Tibial nerve (tissue), 4 donors: ENCODE measurements around the gene SOX14. TPM values are rescaled to one million over a fixed set of nuclear protein-coding genes. Genes with fewer than 3 reads are reported as not detected.

Experiments
- DNase-seq, 2 donors: peaks; one replicate each; pipeline ENCODE4 v3.0.0-alpha.2; 2019; ENCODE audit warnings: low spot score in 2 of 2
- H3K27ac ChIP-seq, 4 donors: fragments of 200-600 bp; sonication (generic) in 3 of 4; one replicate each; pipeline ENCODE4 v1.5.1; 2017 to 2019; ENCODE audit warnings: mild to moderate bottlenecking in 1 of 4
- H3K27me3 ChIP-seq, 2 donors: fragments of 200-600 bp; sonication (generic) in 1 of 2; one replicate each; pipeline versions ENCODE4 v1.5.1 to v1.6.0; 2017 to 2019
- H3K36me3 ChIP-seq, 3 donors: fragments of 200-600 bp; sonication (generic); one replicate each; pipeline ENCODE4 v1.5.1; 2018 to 2019
- H3K4me1 ChIP-seq, 4 donors: fragments of 200-600 bp; sonication (generic) in 3 of 4; one replicate each; pipeline ENCODE4 v1.5.1; 2017 to 2019
- H3K4me3 ChIP-seq, 4 donors: fragments of 200-600 bp; sonication (generic) in 3 of 4; one replicate each; pipeline ENCODE4 v1.5.1; 2017 to 2019; ENCODE audit warnings: mild to moderate bottlenecking in 1 of 4, moderate library complexity in 1 of 4
- H3K9me3 ChIP-seq, 4 donors: fragments of 200-600 bp; sonication (generic) in 3 of 4; one replicate each; pipeline ENCODE4 v1.5.1; 2017 to 2019
- EP300 ChIP-seq, 2 donors: sonication (generic); formaldehyde crosslinking; IDR thresholded peaks; one replicate each; pipeline ENCODE4 v1.6.1; 2017; ENCODE audit warnings: antibody characterized with exemption in 2 of 2, mild to moderate bottlenecking in 1 of 2
- POLR2A ChIP-seq, 2 donors: fragments of 450-650 bp; IDR thresholded peaks; one replicate each; pipeline ENCODE4 v1.6.1; 2017; ENCODE audit warnings: antibody characterized with exemption in 2 of 2, mild to moderate bottlenecking in 2 of 2, moderate library complexity in 2 of 2
- WGBS, 2 donors: methylation state at CpG; one replicate each; pipeline ENCODE4 v1.1.5; 2018; 5-methylcytosine and 5-hydroxymethylcytosine counted together
- total RNA-seq, 4 donors: library from RNA; depleted of rRNA; stranded (reverse); fragments of >200 nt; gene quantifications; one replicate each; pipeline ENCODE4 v1.1.0, GENCODE V29; 2016
- TF ChIP-seq, protein P1 (sequence below), 5 experiments: fragments of 200-600 bp in 3 of 5; fragments of 450-650 bp in 2 of 5; sonication (generic) in 3 of 5; IDR thresholded peaks; one replicate each; pipeline ENCODE4 v1.5.1; 2016 to 2019; ENCODE audit warnings: antibody characterized with exemption in 5 of 5, mild to moderate bottlenecking in 3 of 5, moderate library complexity in 2 of 5

Gene SOX14
- total RNA-seq, 4 donors from 2014 or later: not detected

- Histone ChIP-seq H3K4me3 (no peak overlapping the region), H3K4me1 (no peaks in the 10 kb centered on the region), H3K27ac (no peak overlapping the region), H3K36me3 (no peaks in the 10 kb centered on the region), H3K27me3 (no peaks in the 10 kb centered on the region), H3K9me3 (peaks cover 0 to 6% (median 0%) of the 10 kb centered on the region in 4 donors)
- TF ChIP-seq EP300 (IDR thresholded peaks at IDR 0.05) (no peak), POLR2A (IDR thresholded peaks at IDR 0.05) (no peak)
- TF ChIP-seq, protein P1, sequence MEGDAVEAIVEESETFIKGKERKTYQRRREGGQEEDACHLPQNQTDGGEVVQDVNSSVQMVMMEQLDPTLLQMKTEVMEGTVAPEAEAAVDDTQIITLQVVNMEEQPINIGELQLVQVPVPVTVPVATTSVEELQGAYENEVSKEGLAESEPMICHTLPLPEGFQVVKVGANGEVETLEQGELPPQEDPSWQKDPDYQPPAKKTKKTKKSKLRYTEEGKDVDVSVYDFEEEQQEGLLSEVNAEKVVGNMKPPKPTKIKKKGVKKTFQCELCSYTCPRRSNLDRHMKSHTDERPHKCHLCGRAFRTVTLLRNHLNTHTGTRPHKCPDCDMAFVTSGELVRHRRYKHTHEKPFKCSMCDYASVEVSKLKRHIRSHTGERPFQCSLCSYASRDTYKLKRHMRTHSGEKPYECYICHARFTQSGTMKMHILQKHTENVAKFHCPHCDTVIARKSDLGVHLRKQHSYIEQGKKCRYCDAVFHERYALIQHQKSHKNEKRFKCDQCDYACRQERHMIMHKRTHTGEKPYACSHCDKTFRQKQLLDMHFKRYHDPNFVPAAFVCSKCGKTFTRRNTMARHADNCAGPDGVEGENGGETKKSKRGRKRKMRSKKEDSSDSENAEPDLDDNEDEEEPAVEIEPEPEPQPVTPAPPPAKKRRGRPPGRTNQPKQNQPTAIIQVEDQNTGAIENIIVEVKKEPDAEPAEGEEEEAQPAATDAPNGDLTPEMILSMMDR (IDR thresholded peaks at IDR 0.05): no peak
- WGBS, 2 donors: 34 to 38% methylated on average over 4 of the region's 4 CpGs
- DNase-seq: no peak
Measured at GRCh38 chr3:137812023-137812422, 47.9 kb downstream of the SOX14 start.

DNA sequence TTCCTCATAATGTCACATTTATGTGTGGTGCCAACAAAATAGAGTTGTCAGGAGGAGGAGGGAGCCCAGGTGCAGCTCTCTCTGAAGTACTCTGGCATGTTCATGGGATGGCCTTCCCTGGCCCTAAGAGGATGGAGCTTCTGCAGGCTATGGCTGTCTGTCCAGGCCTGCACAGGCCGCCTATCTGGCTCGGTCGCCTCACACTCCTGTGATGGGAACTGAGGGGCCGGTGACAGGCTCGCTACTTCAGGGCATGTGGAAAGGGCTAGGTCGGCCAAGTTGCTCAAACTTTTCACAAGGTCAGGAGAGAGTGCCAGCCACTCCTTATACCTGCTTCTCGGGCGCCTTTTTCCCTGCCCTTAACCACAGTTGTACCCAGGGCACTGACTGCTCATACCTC is 51.1 kb downstream of the SOX14 start:
- H3K4me3 ChIP-seq: no peak overlapping the region
- no peak for DNase-seq
- H3K36me3 ChIP-seq: no peaks in the 10 kb centered on the region
- WGBS, 2 donors: 92 to 94% methylated on average over 8 of the region's 8 CpGs
- no peaks in the 10 kb centered on the region for H3K4me1 ChIP-seq
- no peak overlapping the region for H3K27ac ChIP-seq
- peaks cover 0 to 6% (median 0%) of the 10 kb centered on the region in 4 donors for H3K9me3 ChIP-seq
- H3K27me3 ChIP-seq: no peaks in the 10 kb centered on the region
- TF ChIP-seq EP300 (IDR thresholded peaks at IDR 0.05): no peak

Other genes starting within 250 kb of the SOX14 start
- gene CLDN18, start 245.8 kb downstream of the SOX14 start, total RNA-seq: not detected